Activated B cell treated with CpG ODN at 0.5 μM for 24 hours (primary cell): ENCODE measurements around the gene GNAT3. TPM values are rescaled to one million over a fixed set of nuclear protein-coding genes. Genes with fewer than 3 reads are reported as not detected.

Experiments used
- ATAC-seq: fragments of 200-7000 bp; cut with Tn5 transposase; one replicate; pipeline ENCODE4 v1.10.0; 2021; ENCODE audit warnings: low read depth, mild to moderate bottlenecking, moderate library complexity
- CTCF ChIA-PET: fragments of 350-600 bp; sonication (Branson Sonifier 250); formaldehyde crosslinking; loops from one replicate; lab custom pipeline; 2021; ENCODE audit warnings: antibody characterized with exemption; lab: Charles Lee
- POLR2A ChIA-PET: fragments of 350-600 bp; sonication (Branson Sonifier 250); formaldehyde crosslinking; loops from one replicate; lab custom pipeline; 2021; ENCODE audit warnings: antibody characterized with exemption; lab: Charles Lee
- DNase-seq: peaks from one replicate; pipeline ENCODE4 v3.0.0; 2022
- H3K27ac Mint-ChIP-seq: one replicate; pipeline ENCODE4 v1.8.0; 2020; ENCODE audit warnings: mixed read lengths
- H3K27me3 Mint-ChIP-seq: one replicate; pipeline ENCODE4 v1.8.0; 2021; ENCODE audit warnings: mixed read lengths
- H3K36me3 Mint-ChIP-seq: one replicate; pipeline ENCODE4 v1.8.0; 2021; ENCODE audit warnings: low read depth, mixed read lengths
- H3K4me1 Mint-ChIP-seq: one replicate; pipeline ENCODE4 v1.8.0; 2021; ENCODE audit warnings: mixed read lengths
- H3K4me3 Mint-ChIP-seq: one replicate; pipeline ENCODE4 v1.8.0; 2020; ENCODE audit warnings: mild to moderate bottlenecking, mixed read lengths
- H3K9me3 Mint-ChIP-seq: one replicate; pipeline ENCODE4 v1.8.0; 2020; ENCODE audit warnings: mixed read lengths
- CTCF ChIP-seq: fragments of 200-600 bp; IDR thresholded peaks from one replicate; pipeline ENCODE4 v1.8.0; 2022; ENCODE audit warnings: antibody characterized with exemption, mild to moderate bottlenecking
- intact Hi-C: fragments of 100-400 bp; cut with micrococcal nuclease; formaldehyde crosslinking; loops from one replicate; pipeline ENCODE4 v1.15.1; 2024
- total RNA-seq: library from RNA; stranded (reverse); gene quantifications from 2 replicates; pipeline ENCODE4 v1.2.3, GENCODE V29; 2022

GNAT3 gene
- total RNA-seq, 1 donor from 2014 or later, result not detected

- Mint-ChIP-seq H3K36me3 (no peaks in the 10 kb centered on the region), H3K4me3 (no peak overlapping the region), H3K9me3 (no peaks in the 10 kb centered on the region), H3K4me1 (no peaks in the 10 kb centered on the region), H3K27me3 (no peaks in the 10 kb centered on the region), H3K27ac (no peak overlapping the region)
- ATAC-seq (no peak), DNase-seq (no peak)
- intact Hi-C loops, result no loop called here
- no peak for TF ChIP-seq CTCF
- ChIA-PET POLR2A (no interaction called here), CTCF (no interaction called here)
These were observed 23.5 kb downstream of the GNAT3 start for GRCh38 chr7:80488406-80488805.

- Mint-ChIP-seq H3K4me3 (no peak overlapping the region), H3K36me3 (no peaks in the 10 kb centered on the region), H3K4me1 (no peaks in the 10 kb centered on the region), H3K27ac (no peak overlapping the region), H3K27me3 (no peaks in the 10 kb centered on the region), H3K9me3 (peaks cover 3% of the 10 kb centered on the region)
- TF ChIP-seq CTCF, result no peak
- ATAC-seq (no peak), DNase-seq (no peak)
- ChIA-PET POLR2A (interaction anchor here (0.7 kb wide), 1 partner anchor 54 kb away, joined by 5 read pairs; no protein-coding TSS in a partner anchor), CTCF (no interaction called here)
- intact Hi-C loops, result no loop called here
These were observed 26.1 kb downstream of the GNAT3 start for GRCh38 chr7:80485721-80486120.

- DNase-seq (no peak), ATAC-seq (no peak)
- Mint-ChIP-seq H3K27me3 (no peaks in the 10 kb centered on the region), H3K36me3 (no peaks in the 10 kb centered on the region), H3K27ac (no peak overlapping the region), H3K4me1 (no peaks in the 10 kb centered on the region), H3K4me3 (no peak overlapping the region), H3K9me3 (peaks cover 3% of the 10 kb centered on the region)
- ChIA-PET POLR2A (no interaction called here), CTCF (no interaction called here)
- no peak for TF ChIP-seq CTCF
- intact Hi-C loops, result no loop called here
These were observed 28.9 kb downstream of the GNAT3 start for GRCh38 chr7:80482950-80483349.

- DNase-seq, result no peak
- Mint-ChIP-seq H3K27me3 (no peaks in the 10 kb centered on the region), H3K36me3 (no peaks in the 10 kb centered on the region), H3K4me3 (no peak overlapping the region), H3K27ac (no peak overlapping the region), H3K9me3 (peaks cover 3% of the 10 kb centered on the region), H3K4me1 (no peaks in the 10 kb centered on the region)
- no peak for TF ChIP-seq CTCF
- intact Hi-C loops, result no loop called here
- CTCF ChIA-PET, result no interaction called here
- ATAC-seq, result no peak
- POLR2A ChIA-PET, result no interaction called here
These were observed 30.5 kb downstream of the GNAT3 start for GRCh38 chr7:80481196-80481884.

GRCh38 chr7:80480566-80480965, 31.3 kb downstream of the GNAT3 start:
- H3K27ac Mint-ChIP-seq, result no peak overlapping the region
- TF ChIP-seq CTCF, result no peak
- DNase-seq, result no peak
- ATAC-seq, result no peak
- ChIA-PET POLR2A (no interaction called here), CTCF (no interaction called here)
- H3K4me3 Mint-ChIP-seq, result no peak overlapping the region
- no peaks in the 10 kb centered on the region for H3K36me3 Mint-ChIP-seq
- H3K27me3 Mint-ChIP-seq, result no peaks in the 10 kb centered on the region
- H3K9me3 Mint-ChIP-seq, result peaks cover 3% of the 10 kb centered on the region
- intact Hi-C loops, result no loop called here
- H3K4me1 Mint-ChIP-seq, result no peaks in the 10 kb centered on the region
